ENCODE results near the gene SCRN1. TPM values are rescaled to one million over a fixed set of nuclear protein-coding genes. Genes with fewer than 3 reads are reported as not detected.

SCRN1 gene
- total and polyA plus RNA-seq, 2 experiments from 2014 or later, result 58.8 to 80.0 TPM

GRCh38 chr7:29878081-29878688, 111.4 kb downstream of the SCRN1 start:
- WGBS, 2 experiments (ENCODE audit: low coverage in 1 of 2, low lambda C conversion rate in 2 of 2, missing lambda C conversion rate in 2 of 2), result 55 to 58% methylated on average over 5 of the region's 5 CpGs
- Histone ChIP-seq H3K4me2 (ENCODE audit: unreplicated experiment) (no peak overlapping the region), H3K9me2 (ENCODE audit: insufficient read depth) (no peaks in the 10 kb centered on the region), H4K20me1 (ENCODE audit: insufficient read depth) (no peaks in the 10 kb centered on the region), H3K9ac (no peak overlapping the region), H2AFZ (no peak overlapping the region), H3K27me3 (replicated peaks; ENCODE audit: insufficient read depth) (no peaks in the 10 kb centered on the region; the same call in 1 of the 2 replicates), H3F3A (ENCODE audit: insufficient read depth) (peaks cover 14% of the 10 kb centered on the region; the same call in 1 of the 2 replicates), H3K27ac (no peak overlapping the region), H3K4me1 (ENCODE audit: insufficient read depth) (no peaks in the 10 kb centered on the region), H3K4me3 (no peak overlapping the region), H3K9me3 (ENCODE audit: low read depth) (no peaks in the 10 kb centered on the region), H3K79me2 (ENCODE audit: insufficient read depth) (no peaks in the 10 kb centered on the region), H3K36me3 (ENCODE audit: low read depth) (no peaks in the 10 kb centered on the region)
- no peak for TF ChIP-seq EZH2phosphoT487 (IDR thresholded peaks at IDR 0.05; ENCODE audit: insufficient read depth, low read depth)
- TF ChIP-seq EZH2 (IDR thresholded peaks at IDR 0.05; ENCODE audit: insufficient read depth, poor library complexity, severe bottlenecking), result no peak
- in situ Hi-C loops (cut with MboI), result no loop called here
- peak; percentile 67 for DNase-seq

GRCh38 chr7:29877196-29877595, 112.4 kb downstream of the SCRN1 start:
- no peaks in the 10 kb centered on the region for H3K79me2 ChIP-seq (ENCODE audit: insufficient read depth)
- H3K9me2 ChIP-seq (ENCODE audit: insufficient read depth), result no peaks in the 10 kb centered on the region
- H3F3A ChIP-seq (ENCODE audit: insufficient read depth), result peaks cover 14% of the 10 kb centered on the region; the same call in 1 of the 2 replicates
- H3K27ac ChIP-seq, result no peak overlapping the region
- WGBS, 2 experiments (ENCODE audit: low coverage in 1 of 2, low lambda C conversion rate in 2 of 2, missing lambda C conversion rate in 2 of 2), result 40 to 46% methylated on average over 3 of the region's 3 CpGs
- TF ChIP-seq EZH2phosphoT487 (IDR thresholded peaks at IDR 0.05; ENCODE audit: insufficient read depth, low read depth), result no peak
- TF ChIP-seq EZH2 (IDR thresholded peaks at IDR 0.05; ENCODE audit: insufficient read depth, poor library complexity, severe bottlenecking), result no peak
- peaks cover 2% of the 10 kb centered on the region; the same call in 1 of the 2 replicates for H3K4me1 ChIP-seq (ENCODE audit: insufficient read depth)
- H4K20me1 ChIP-seq (ENCODE audit: insufficient read depth), result no peaks in the 10 kb centered on the region
- peak; percentile 19 for DNase-seq
- in situ Hi-C loops (cut with MboI), result no loop called here
- H2AFZ ChIP-seq, result no peak overlapping the region
- H3K9ac ChIP-seq, result no peak overlapping the region
- H3K36me3 ChIP-seq (ENCODE audit: low read depth), result no peaks in the 10 kb centered on the region
- no peaks in the 10 kb centered on the region; the same call in 1 of the 2 replicates for H3K27me3 ChIP-seq (replicated peaks; ENCODE audit: insufficient read depth)
- no peak overlapping the region for H3K4me2 ChIP-seq (ENCODE audit: unreplicated experiment)
- no peaks in the 10 kb centered on the region for H3K9me3 ChIP-seq (ENCODE audit: low read depth)
- H3K4me3 ChIP-seq, result no peak overlapping the region

- no peak overlapping the region for H3K9ac ChIP-seq
- 90% methylated on average over 13 of the region's 13 CpGs for WGBS, 2 experiments (ENCODE audit: low coverage in 1 of 2, low lambda C conversion rate in 2 of 2, missing lambda C conversion rate in 2 of 2)
- peaks cover 14% of the 10 kb centered on the region; the same call in 1 of the 2 replicates for H3F3A ChIP-seq (ENCODE audit: insufficient read depth)
- no peaks in the 10 kb centered on the region for H3K36me3 ChIP-seq (ENCODE audit: low read depth)
- no peak for TF ChIP-seq EZH2phosphoT487 (IDR thresholded peaks at IDR 0.05; ENCODE audit: insufficient read depth, low read depth)
- no peak for TF ChIP-seq EZH2 (IDR thresholded peaks at IDR 0.05; ENCODE audit: insufficient read depth, poor library complexity, severe bottlenecking)
- no peak overlapping the region for H2AFZ ChIP-seq
- H3K4me1 ChIP-seq (ENCODE audit: insufficient read depth), result peaks cover 10% of the 10 kb centered on the region; the same call in 1 of the 2 replicates
- no peaks in the 10 kb centered on the region for H3K79me2 ChIP-seq (ENCODE audit: insufficient read depth)
- H3K4me3 ChIP-seq, result no peak overlapping the region
- in situ Hi-C loops (cut with MboI), result no loop called here
- H3K4me2 ChIP-seq (ENCODE audit: unreplicated experiment), result no peak overlapping the region
- DNase-seq, result no peak
- H4K20me1 ChIP-seq (ENCODE audit: insufficient read depth), result no peaks in the 10 kb centered on the region
- no peaks in the 10 kb centered on the region for H3K9me2 ChIP-seq (ENCODE audit: insufficient read depth)
- no peak overlapping the region for H3K27ac ChIP-seq
- no peaks in the 10 kb centered on the region; the same call in 1 of the 2 replicates for H3K27me3 ChIP-seq (replicated peaks; ENCODE audit: insufficient read depth)
- no peaks in the 10 kb centered on the region for H3K9me3 ChIP-seq (ENCODE audit: low read depth)
These were observed 113.9 kb downstream of the SCRN1 start for GRCh38 chr7:29875741-29876140.

GRCh38 chr7:29873644-29874294, 115.8 kb downstream of the SCRN1 start:
- in situ Hi-C loops (cut with MboI), result no loop called here
- Histone ChIP-seq H3K27me3 (replicated peaks; ENCODE audit: insufficient read depth) (no peaks in the 10 kb centered on the region; the same call in 1 of the 2 replicates), H4K20me1 (ENCODE audit: insufficient read depth) (no peaks in the 10 kb centered on the region), H2AFZ (no peak overlapping the region), H3K4me3 (no peak overlapping the region), H3K4me1 (ENCODE audit: insufficient read depth) (peaks cover 10% of the 10 kb centered on the region; the same call in 1 of the 2 replicates), H3K36me3 (ENCODE audit: low read depth) (no peaks in the 10 kb centered on the region), H3K79me2 (ENCODE audit: insufficient read depth) (no peaks in the 10 kb centered on the region), H3K9me3 (ENCODE audit: low read depth) (no peaks in the 10 kb centered on the region), H3K27ac (no peak overlapping the region), H3K9ac (no peak overlapping the region), H3K9me2 (ENCODE audit: insufficient read depth) (no peaks in the 10 kb centered on the region), H3K4me2 (ENCODE audit: unreplicated experiment) (no peak overlapping the region), H3F3A (ENCODE audit: insufficient read depth) (no peaks in the 10 kb centered on the region)
- DNase-seq, result no peak
- 79 to 80% methylated on average over 4 of the region's 4 CpGs for WGBS, 2 experiments (ENCODE audit: low coverage in 1 of 2, low lambda C conversion rate in 2 of 2, missing lambda C conversion rate in 2 of 2)
- TF ChIP-seq EZH2 (IDR thresholded peaks at IDR 0.05; ENCODE audit: insufficient read depth, poor library complexity, severe bottlenecking), result no peak
- no peak for TF ChIP-seq EZH2phosphoT487 (IDR thresholded peaks at IDR 0.05; ENCODE audit: insufficient read depth, low read depth)
